Gastrocnemius medialis (tissue), 4 donors: Measurements from ENCODE around the gene TMEM132D.

Experiments used
- POLR2A ChIP-seq, 2 donors: fragments of 450-650 bp; IDR thresholded peaks; one replicate each; pipeline ENCODE4 v1.6.1; 2017; ENCODE audit warnings: antibody characterized with exemption in 2 of 2, mild to moderate bottlenecking in 2 of 2, moderate library complexity in 2 of 2
- TF ChIP-seq, protein P1 (sequence below), 5 experiments: fragments of 450-650 bp in 3 of 5; fragments of 200-600 bp in 2 of 5; sonication (generic) in 2 of 5; IDR thresholded peaks in 4 of 5; conservative IDR thresholded peaks in 1 of 5; 1 replicate in 4 of 5; 2 replicates in 1 of 5; pipeline ENCODE4 v1.5.1; 2016 to 2019; ENCODE audit warnings: antibody characterized with exemption in 5 of 5, mild to moderate bottlenecking in 3 of 5, moderate library complexity in 3 of 5

DNA sequence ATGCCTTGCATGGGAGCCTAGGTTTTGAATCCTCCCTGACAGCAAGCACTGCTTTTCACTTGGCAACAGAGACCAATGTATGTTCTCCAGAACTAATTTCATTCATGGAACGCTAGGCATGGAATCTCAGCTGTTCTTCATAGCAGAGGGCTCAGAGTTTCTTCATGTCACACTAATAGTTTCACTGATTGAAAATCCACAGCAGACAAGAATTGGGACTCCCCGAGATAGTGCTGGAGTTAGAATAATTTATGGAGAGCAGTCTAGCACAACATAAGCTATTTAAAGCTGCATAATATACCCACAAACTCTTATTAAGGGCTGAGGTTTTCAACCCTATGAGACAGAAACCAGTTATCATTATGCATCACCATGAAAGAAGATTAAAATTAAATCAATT, 342.5 kb downstream of the TMEM132D start:
- TF ChIP-seq, protein P1, sequence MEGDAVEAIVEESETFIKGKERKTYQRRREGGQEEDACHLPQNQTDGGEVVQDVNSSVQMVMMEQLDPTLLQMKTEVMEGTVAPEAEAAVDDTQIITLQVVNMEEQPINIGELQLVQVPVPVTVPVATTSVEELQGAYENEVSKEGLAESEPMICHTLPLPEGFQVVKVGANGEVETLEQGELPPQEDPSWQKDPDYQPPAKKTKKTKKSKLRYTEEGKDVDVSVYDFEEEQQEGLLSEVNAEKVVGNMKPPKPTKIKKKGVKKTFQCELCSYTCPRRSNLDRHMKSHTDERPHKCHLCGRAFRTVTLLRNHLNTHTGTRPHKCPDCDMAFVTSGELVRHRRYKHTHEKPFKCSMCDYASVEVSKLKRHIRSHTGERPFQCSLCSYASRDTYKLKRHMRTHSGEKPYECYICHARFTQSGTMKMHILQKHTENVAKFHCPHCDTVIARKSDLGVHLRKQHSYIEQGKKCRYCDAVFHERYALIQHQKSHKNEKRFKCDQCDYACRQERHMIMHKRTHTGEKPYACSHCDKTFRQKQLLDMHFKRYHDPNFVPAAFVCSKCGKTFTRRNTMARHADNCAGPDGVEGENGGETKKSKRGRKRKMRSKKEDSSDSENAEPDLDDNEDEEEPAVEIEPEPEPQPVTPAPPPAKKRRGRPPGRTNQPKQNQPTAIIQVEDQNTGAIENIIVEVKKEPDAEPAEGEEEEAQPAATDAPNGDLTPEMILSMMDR (IDR thresholded peaks at IDR 0.05 in 4 of 5, conservative IDR thresholded peaks at IDR 0.05 in 1 of 5), result no peak
- no peak for TF ChIP-seq POLR2A (IDR thresholded peaks at IDR 0.05)
